ENCODE measurements around the gene HK1.

DNA sequence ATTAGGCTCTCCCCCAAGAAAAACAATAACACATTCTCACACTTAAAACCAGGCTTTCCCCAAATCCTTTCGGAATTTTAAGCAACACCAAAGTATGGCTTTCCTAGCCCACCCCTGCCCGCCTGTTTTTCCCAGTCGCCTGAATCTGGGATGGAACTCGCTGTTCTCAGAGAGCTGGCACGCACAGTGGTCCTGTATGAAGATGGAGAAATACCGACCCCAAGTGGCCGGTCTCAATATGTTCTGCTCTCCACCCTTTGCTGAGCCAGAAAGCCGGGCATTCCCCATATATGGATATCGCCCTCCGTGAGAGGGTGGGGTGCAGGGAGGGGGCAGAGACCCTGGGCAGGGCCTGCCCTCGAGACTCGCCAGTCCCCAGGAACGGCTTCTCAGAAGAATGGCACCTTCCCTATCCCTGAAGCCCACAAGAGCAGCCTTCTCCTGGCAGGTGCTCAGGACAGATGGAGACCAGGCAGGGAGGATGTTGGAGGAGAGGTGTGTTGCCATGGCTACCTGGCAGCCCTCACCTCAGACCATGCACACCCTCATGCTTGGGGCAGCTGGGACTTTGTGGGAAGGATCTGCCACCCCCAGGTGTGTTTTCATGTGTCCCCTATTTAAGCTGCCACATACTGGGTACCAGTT lies 135.0 kb downstream of the HK1 start:
- no peak for TF ChIP-seq MAZ (IDR thresholded peaks at IDR 0.05; ENCODE audit: borderline replicate concordance, low read depth, low read length)
- no peak for TF ChIP-seq MAZ (CRISPR knock-in tag; IDR thresholded peaks at IDR 0.05; ENCODE audit: low read depth)
- 0 out of 2 replicates have a peak, but pooled peaks have one; percentile 12 for TF ChIP-seq SMC3 (IDR thresholded peaks at IDR 0.05; ENCODE audit: low read length)
- no peak for TF ChIP-seq BHLHE40 (IDR thresholded peaks at IDR 0.05; ENCODE audit: low read length)
- no peak for TF ChIP-seq ZNF792 (CRISPR knock-in tag; IDR thresholded peaks at IDR 0.05)

Measured in HepG2 (cell line).